BE2C (cell line): Measurements from ENCODE around the gene PILRA.
"Not testable (repeated sequence)": the region's sequence is repeated elsewhere in the genome, so short reads cannot be mapped to it uniquely, and the experiment has no call there.

Experiments used
- DNase-seq: peaks from one replicate; pipeline ENCODE4 v3.0.0-alpha.2; 2020
- H3K27me3 ChIP-seq: fragments of 250-450 bp; sonication (Bioruptor Pico); 2 replicates; pipeline ENCODE4 v1.5.1; 2020; ENCODE audit warnings: mild to moderate bottlenecking
- H3K36me3 ChIP-seq: fragments of 250-450 bp; sonication (Bioruptor Pico); 2 replicates; pipeline ENCODE4 v1.5.1; 2020; ENCODE audit warnings: mild to moderate bottlenecking
- H3K4me1 ChIP-seq: fragments of 250-450 bp; sonication (Bioruptor Pico); 2 replicates; pipeline ENCODE4 v1.5.1; 2020
- H3K4me3 ChIP-seq: 2 replicates; pipeline ENCODE4 v1.5.1; 2011; ENCODE audit warnings: low read depth, low read length
- H3K9me3 ChIP-seq: fragments of 250-450 bp; sonication (Bioruptor Pico); 2 replicates; pipeline ENCODE4 v1.5.1; 2020
- CTCF ChIP-seq: IDR thresholded peaks from 2 replicates; pipeline ENCODE4 v1.5.1; 2012; ENCODE audit warnings: mild to moderate bottlenecking, low read depth, low read length

PILRA gene

GRCh38 chr7:100378114-100378755 is 4.9 kb downstream of the PILRA start:
- Histone ChIP-seq H3K36me3 (no peaks in the 10 kb centered on the region), H3K4me3 (no peak overlapping the region), H3K9me3 (no peaks in the 10 kb centered on the region), H3K27me3 (no peaks in the 10 kb centered on the region), H3K4me1 (no peaks in the 10 kb centered on the region; the same call in 1 of the 2 replicates)
- DNase-seq = no peak
- no peak for TF ChIP-seq CTCF

- Histone ChIP-seq H3K36me3 (no peaks in the 10 kb centered on the region), H3K9me3 (no peaks in the 10 kb centered on the region), H3K27me3 (no peaks in the 10 kb centered on the region), H3K4me3 (no peak overlapping the region), H3K4me1 (no peaks in the 10 kb centered on the region; the same call in 1 of the 2 replicates)
- TF ChIP-seq CTCF = no peak
- DNase-seq = no peak
These were observed 6.9 kb downstream of the PILRA start for GRCh38 chr7:100380196-100380595.

- H3K9me3 ChIP-seq, H3K4me1 ChIP-seq, H3K27me3 ChIP-seq, H3K4me3 ChIP-seq, H3K36me3 ChIP-seq, DNase-seq: not testable (repeated sequence)
These were observed 8.4 kb downstream of the PILRA start for GRCh38 chr7:100381531-100382233.

GRCh38 chr7:100382234-100382853 is 9.1 kb downstream of the PILRA start:
- not testable (repeated sequence) for H3K9me3 ChIP-seq

GRCh38 chr7:100384628-100385294 is 11.5 kb downstream of the PILRA start:
- Histone ChIP-seq H3K4me3 (no peak overlapping the region), H3K4me1 (no peaks in the 10 kb centered on the region; the same call in 1 of the 2 replicates), H3K36me3 (no peaks in the 10 kb centered on the region), H3K27me3 (no peaks in the 10 kb centered on the region; the same call in 1 of the 2 replicates), H3K9me3 (no peaks in the 10 kb centered on the region)
- DNase-seq = no peak
- TF ChIP-seq CTCF = no peak

More at GRCh38 chr7:100382234-100382853, 9.1 kb downstream of the PILRA start:
- not testable (repeated sequence) for H3K36me3 ChIP-seq, H3K4me1 ChIP-seq, H3K4me3 ChIP-seq, H3K27me3 ChIP-seq
- peak; percentile 17 for DNase-seq

- no peaks in the 10 kb centered on the region; the same call in 1 of the 2 replicates for H3K4me1 ChIP-seq
- no peak for TF ChIP-seq CTCF
- no peak for DNase-seq
- no peaks in the 10 kb centered on the region; the same call in 1 of the 2 replicates for H3K27me3 ChIP-seq
- H3K36me3 ChIP-seq = no peaks in the 10 kb centered on the region
- no peak overlapping the region for H3K4me3 ChIP-seq
- H3K9me3 ChIP-seq = no peaks in the 10 kb centered on the region
These were observed 13.7 kb downstream of the PILRA start for GRCh38 chr7:100386940-100387339.
